Small intestine (tissue), 7 donors: Measurements from ENCODE around the gene GNG8. TPM values are rescaled to one million over a fixed set of nuclear protein-coding genes. Genes with fewer than 3 reads are reported as not detected.

Source experiments
- DNase-seq, 2 donors: peaks; one replicate each; pipeline versions ENCODE4 v3.0.0 to v3.0.0-alpha.2; 2013
- FAIRE-seq: peaks from 2 replicates; lab custom pipeline; 2012; peaks lifted over from hg19 to GRCh38; lab: Jason Lieb, UNC
- H3K27ac ChIP-seq, 3 donors: one replicate each; pipeline ENCODE4 v1.5.1; 2013; ENCODE audit warnings: low read length in 2 of 3, mild to moderate bottlenecking in 2 of 3, control low read depth in 1 of 3, inconsistent platforms in 1 of 3, low read depth in 1 of 3, moderate library complexity in 1 of 3
- H3K27me3 ChIP-seq, 3 donors: one replicate each; pipeline ENCODE4 v1.6.1; 2013; ENCODE audit warnings: low read length in 3 of 3, inconsistent platforms in 1 of 3; ENCODE audit not compliant: control insufficient read depth in 3 of 3, insufficient read depth in 3 of 3
- H3K36me3 ChIP-seq, 3 donors: one replicate each; pipeline ENCODE4 v1.6.1; 2013; ENCODE audit warnings: low read length in 3 of 3, inconsistent platforms in 1 of 3, low read depth in 1 of 3, mild to moderate bottlenecking in 1 of 3, moderate library complexity in 1 of 3; ENCODE audit not compliant: control insufficient read depth in 3 of 3, insufficient read depth in 2 of 3
- H3K4me1 ChIP-seq, 3 donors: one replicate each; pipeline ENCODE4 v1.6.1; 2013; ENCODE audit warnings: low read length in 2 of 3, inconsistent platforms in 1 of 3, low read depth in 1 of 3, mild to moderate bottlenecking in 1 of 3, moderate library complexity in 1 of 3; ENCODE audit not compliant: control insufficient read depth in 3 of 3, insufficient read depth in 2 of 3
- H3K4me3 ChIP-seq, 3 donors: one replicate each; pipeline ENCODE4 v1.5.1; 2013; ENCODE audit warnings: low read length in 3 of 3, control low read depth in 1 of 3, inconsistent platforms in 1 of 3, low read depth in 1 of 3, mild to moderate bottlenecking in 1 of 3, moderate library complexity in 1 of 3
- H3K9me3 ChIP-seq, 2 donors: one replicate each; pipeline ENCODE4 v1.6.1; 2013; ENCODE audit warnings: low read depth in 1 of 2, low read length in 1 of 2; ENCODE audit not compliant: control insufficient read depth in 2 of 2, insufficient read depth in 1 of 2
- WGBS, 3 donors: extraction: QIAGEN DNeasy Blood & Tissue Kit; methylation state at CpG; one replicate each; pipeline ENCODE4 v1.1.7; 2013; 5-methylcytosine and 5-hydroxymethylcytosine counted together
- polyA plus RNA-seq, 4 donors: library from polyadenylated mRNA; stranded (reverse) in 3 of 4; unstranded in 1 of 4; fragments of 200-250 nt in 3 of 4; fragments of 120-200 nt in 1 of 4; gene quantifications; one replicate each; pipeline versions ENCODE4 v1.2.1 to v1.2.3, GENCODE V29; 2013
- donor health status: healthy with polysubstance abuse.
- donor health status: control.
- donor health status: control.
- donor health status: Bipolar disorder and iron deficiency.
- donor health status: healthy.

Gene GNG8
- polyA plus RNA-seq, 4 donors: 0.75 TPM; not detected in 3

- no peaks in the 10 kb centered on the region for H3K9me3 ChIP-seq
- H3K4me1 ChIP-seq: peaks cover 0 to 20% (median 0%) of the 10 kb centered on the region in 3 donors
- peak overlapping the region; percentile 22 to 59 (median 46) for H3K27ac ChIP-seq
- peaks cover 0 to 40% (median 5%) of the 10 kb centered on the region in 3 donors for H3K27me3 ChIP-seq
- no peaks in the 10 kb centered on the region for H3K36me3 ChIP-seq
- WGBS, 3 donors: 3 to 7% (median 6%) methylated on average over 19 of the region's 19 CpGs
- DNase-seq: peak; percentile 80 to 88
- no peak for FAIRE-seq
- peak overlapping the region in 2 of 3 donors; percentile 26 to 36 for H3K4me3 ChIP-seq
Measured at GRCh38 chr19:46661735-46662592, 26.0 kb upstream of the GNG8 start.

DNA sequence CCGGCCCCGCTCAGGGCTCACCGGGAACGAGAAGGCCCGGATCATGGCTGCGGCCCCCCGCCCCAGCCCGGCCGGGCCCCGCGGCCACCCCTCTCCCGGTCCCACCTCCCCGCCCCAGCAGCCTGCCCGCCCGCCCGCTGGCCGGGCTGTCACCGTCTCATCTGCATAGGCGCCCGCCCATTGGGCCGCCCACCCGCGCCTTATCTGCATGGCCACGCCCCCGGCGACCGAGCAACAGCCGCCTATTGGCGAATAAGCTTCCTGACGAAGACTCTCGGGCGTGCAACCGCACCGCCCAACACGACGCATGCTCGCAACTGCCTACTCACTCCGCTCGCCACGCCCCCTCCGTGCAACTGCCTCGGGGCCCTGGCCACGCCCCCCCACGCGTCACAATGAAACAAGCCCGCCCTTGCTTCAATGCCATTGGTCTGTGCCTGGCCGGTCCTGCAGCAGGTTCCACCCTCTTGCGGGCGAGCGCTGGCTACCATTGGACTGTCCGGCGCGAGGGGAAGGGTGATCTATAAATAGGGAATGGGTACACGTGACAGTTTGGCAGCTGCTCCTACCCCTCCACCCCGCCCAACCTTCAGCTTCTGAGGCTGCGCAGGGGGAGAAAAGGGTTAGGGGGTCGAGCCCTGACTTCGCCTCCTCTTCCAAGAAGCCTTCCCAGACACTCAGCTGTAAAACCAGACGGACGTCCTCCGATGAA lies 25.2 kb upstream of the GNG8 start, which contains the start of gene DACT3:
DACT3 (minus strand) TSS at position 163 of the 712 bp plus-strand sequence; CDS start at position 45, 118 bp downstream.
- peak within 1 kb of the TSS; percentile 22 to 82 (median 66) for H3K27ac ChIP-seq
- peak; percentile 100 for DNase-seq
- FAIRE-seq: peak; percentile 71
- H3K27me3 ChIP-seq: peaks cover 0 to 44% (median 5%) of the 10 kb centered on the region in 3 donors
- WGBS, 3 donors: 0 to 1% (median 0%) methylated on average over 48 to 61 of the region's 61 CpGs
- H3K4me3 ChIP-seq: peak within 1 kb of the TSS; percentile 17 to 66 (median 39)
- peaks cover 0 to 20% (median 0%) of the 10 kb centered on the region in 3 donors for H3K4me1 ChIP-seq
- peaks cover 0 to 5% (median 0%) of the 10 kb centered on the region in 3 donors for H3K36me3 ChIP-seq
- H3K9me3 ChIP-seq: no peaks in the 10 kb centered on the region

- H3K4me1 ChIP-seq: peaks cover 0 to 20% (median 0%) of the 10 kb centered on the region in 3 donors
- 1 to 2% (median 1%) methylated on average over 38 to 40 of the region's 40 CpGs for WGBS, 3 donors
- peaks cover 0 to 44% (median 5%) of the 10 kb centered on the region in 3 donors for H3K27me3 ChIP-seq
- H3K4me3 ChIP-seq: peak overlapping the region; percentile 17 to 66 (median 39)
- peak overlapping the region in 2 of 3 donors; percentile 66 to 82 for H3K27ac ChIP-seq
- FAIRE-seq: no peak
- DNase-seq: no peak
- H3K36me3 ChIP-seq: peaks cover 0 to 7% (median 0%) of the 10 kb centered on the region in 3 donors
- H3K9me3 ChIP-seq: no peaks in the 10 kb centered on the region
Measured at GRCh38 chr19:46660551-46661019, 24.6 kb upstream of the GNG8 start.

GRCh38 chr19:46660008-46660517 lies 24.1 kb upstream of the GNG8 start:
- DNase-seq: peak in 1 of 2 donors; percentile 39

DNA sequence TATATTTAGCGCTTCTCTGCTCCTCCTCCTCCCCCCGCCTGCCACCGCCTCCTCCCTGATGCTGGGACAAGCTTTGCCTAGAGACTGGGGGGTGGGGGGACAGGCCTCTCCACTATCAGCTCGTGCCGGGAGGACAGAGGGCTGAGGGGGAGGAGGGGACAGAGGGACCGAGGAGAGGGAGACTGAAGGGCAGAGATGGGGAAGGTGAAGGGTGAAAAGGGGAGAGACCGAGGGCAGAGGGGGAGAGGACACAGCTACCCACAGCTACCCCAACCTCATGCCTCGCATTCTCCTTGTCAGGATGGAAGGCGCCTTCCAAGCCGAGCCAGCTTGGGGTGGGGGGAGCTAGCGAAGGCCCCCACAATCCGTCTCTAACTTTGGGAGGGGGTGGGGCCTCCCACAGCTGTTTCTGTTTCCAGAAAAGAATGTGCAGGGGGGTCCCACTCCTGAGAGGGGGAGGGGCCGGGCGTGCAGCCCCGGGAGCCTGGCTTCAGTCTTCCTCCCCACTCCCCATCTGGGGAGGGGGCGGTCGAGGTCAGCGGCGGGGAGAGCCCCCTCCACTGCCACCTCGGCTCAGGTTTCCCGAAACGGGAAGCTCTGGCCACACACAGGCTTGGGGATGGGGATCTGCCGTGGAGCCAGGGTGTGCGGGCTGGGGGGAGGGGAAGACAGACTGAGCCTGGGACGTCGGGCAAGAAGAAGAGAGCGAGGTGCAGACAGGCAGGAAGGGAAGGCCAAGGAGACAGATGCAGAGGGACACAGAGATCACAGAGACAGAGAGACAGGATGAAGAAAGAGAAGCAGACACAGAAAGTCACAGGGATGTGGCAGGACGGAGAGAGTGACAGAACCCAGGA lies 23.4 kb upstream of the GNG8 start:
- FAIRE-seq: no peak
- H3K4me1 ChIP-seq: peaks cover 0 to 20% (median 0%) of the 10 kb centered on the region in 3 donors
- no peaks in the 10 kb centered on the region for H3K9me3 ChIP-seq
- peak overlapping the region in 2 of 3 donors; percentile 60 to 82 for H3K27ac ChIP-seq
- 1 to 4% (median 3%) methylated on average over 20 to 28 of the region's 28 CpGs for WGBS, 3 donors
- H3K27me3 ChIP-seq: peaks cover 0 to 52% (median 5%) of the 10 kb centered on the region in 3 donors
- H3K4me3 ChIP-seq: peak overlapping the region in 1 of 3 donors; percentile 66
- peaks cover 0 to 12% (median 0%) of the 10 kb centered on the region in 3 donors for H3K36me3 ChIP-seq
- peak in 1 of 2 donors; percentile 47 for DNase-seq

More at GRCh38 chr19:46660008-46660517, 24.1 kb upstream of the GNG8 start:
- 4 to 8% (median 6%) methylated on average over 13 to 14 of the region's 14 CpGs for WGBS, 3 donors
- Histone ChIP-seq H3K27me3 (peaks cover 0 to 46% (median 5%) of the 10 kb centered on the region in 3 donors), H3K4me1 (peaks cover 0 to 20% (median 0%) of the 10 kb centered on the region in 3 donors), H3K4me3 (peak overlapping the region in 1 of 3 donors; percentile 66), H3K9me3 (no peaks in the 10 kb centered on the region), H3K36me3 (peaks cover 0 to 12% (median 0%) of the 10 kb centered on the region in 3 donors), H3K27ac (peak overlapping the region in 2 of 3 donors; percentile 60 to 82)
- no peak for FAIRE-seq

GRCh38 chr19:46656541-46656940 lies 20.5 kb upstream of the GNG8 start:
- Histone ChIP-seq H3K27me3 (peaks cover 0 to 63% (median 5%) of the 10 kb centered on the region in 3 donors), H3K9me3 (no peaks in the 10 kb centered on the region), H3K4me3 (no peak overlapping the region), H3K36me3 (peaks cover 0 to 20% (median 0%) of the 10 kb centered on the region in 3 donors), H3K4me1 (peaks cover 0 to 17% (median 0%) of the 10 kb centered on the region in 3 donors), H3K27ac (no peak overlapping the region)
- FAIRE-seq: no peak
- WGBS, 3 donors: 88 to 92% (median 90%) methylated on average over 5 of the region's 5 CpGs
- DNase-seq: no peak

GRCh38 chr19:46654621-46655152 lies 18.7 kb upstream of the GNG8 start:
- FAIRE-seq: no peak

More at GRCh38 chr19:46654621-46655152, 18.7 kb upstream of the GNG8 start:
- Histone ChIP-seq H3K27me3 (peaks cover 0 to 66% (median 8%) of the 10 kb centered on the region in 3 donors), H3K4me3 (no peak overlapping the region), H3K9me3 (no peaks in the 10 kb centered on the region), H3K36me3 (peaks cover 0 to 20% (median 0%) of the 10 kb centered on the region in 3 donors), H3K4me1 (peaks cover 0 to 5% (median 0%) of the 10 kb centered on the region in 3 donors), H3K27ac (peak overlapping the region in 2 of 3 donors; percentile 69 to 74)
- WGBS, 3 donors: 31 to 42% (median 36%) methylated on average over 14 to 16 of the region's 16 CpGs
- peak in 1 of 2 donors; percentile 33 for DNase-seq
